ENCODE measurements around the gene GM2A.
"Not testable (repeated sequence)": the region's sequence is repeated elsewhere in the genome, so short reads cannot be mapped to it uniquely, and the experiment has no call there.

GM2A gene

DNA sequence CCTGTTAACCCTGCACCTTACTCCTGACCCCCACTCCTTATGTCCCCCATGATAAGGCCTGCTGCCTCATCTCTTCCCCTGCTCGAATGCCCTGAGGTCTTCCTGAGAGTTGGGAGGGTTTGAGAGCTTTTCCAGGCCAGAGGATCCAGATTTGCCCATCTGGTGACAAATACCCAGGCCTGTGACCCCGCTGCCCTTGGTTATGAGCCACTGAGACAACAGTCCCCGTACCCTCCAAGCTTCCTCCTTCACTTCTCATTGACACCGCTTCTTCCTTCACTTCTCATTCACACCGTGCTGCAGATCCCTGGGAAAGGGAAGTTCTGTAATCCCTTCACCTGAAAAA, 593 bp downstream of the GM2A start:
- no peak for DNase-seq (ENCODE audit: low read depth)

DNA sequence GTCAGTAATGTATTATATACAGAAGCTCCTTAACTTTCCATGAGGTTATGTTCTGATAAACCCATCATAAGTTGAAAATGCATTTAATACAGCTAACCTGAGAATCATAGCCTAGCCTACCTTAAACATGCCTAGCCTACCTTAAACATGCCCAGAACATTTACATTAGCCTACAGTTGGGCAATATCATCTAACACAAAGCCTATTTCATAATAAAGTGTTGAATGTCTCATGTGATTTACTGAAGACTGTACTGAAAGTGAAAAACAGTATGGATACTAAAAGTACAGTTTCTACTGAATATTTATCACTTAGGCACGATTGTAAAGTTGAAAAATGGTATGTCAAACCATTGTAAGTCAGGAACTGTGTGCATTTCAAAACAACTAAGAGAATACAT, 1.6 kb downstream of the GM2A start:
- DNase-seq (ENCODE audit: low read depth) = no peak

DNA sequence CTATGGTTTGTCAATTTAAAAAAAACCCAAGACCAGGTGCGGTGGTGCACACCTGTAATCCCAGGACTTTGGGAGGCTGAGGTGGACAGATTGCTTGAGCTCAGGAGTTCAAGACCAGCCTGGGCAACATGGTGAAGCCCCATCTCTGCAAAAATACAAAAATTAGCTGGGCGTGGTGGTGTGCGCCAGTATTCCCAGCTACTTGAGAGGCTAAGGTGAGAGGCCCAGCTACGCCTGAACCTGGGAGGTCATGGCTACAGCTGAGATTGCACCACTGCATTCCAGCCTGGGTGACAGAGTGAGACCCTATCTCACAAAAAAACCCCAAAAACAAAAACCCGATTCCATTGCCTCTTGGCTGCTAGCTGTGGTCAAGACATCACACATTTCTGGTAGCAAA, 2.0 kb downstream of the GM2A start:
- DNase-seq (ENCODE audit: low read depth) = not testable (repeated sequence)

DNA sequence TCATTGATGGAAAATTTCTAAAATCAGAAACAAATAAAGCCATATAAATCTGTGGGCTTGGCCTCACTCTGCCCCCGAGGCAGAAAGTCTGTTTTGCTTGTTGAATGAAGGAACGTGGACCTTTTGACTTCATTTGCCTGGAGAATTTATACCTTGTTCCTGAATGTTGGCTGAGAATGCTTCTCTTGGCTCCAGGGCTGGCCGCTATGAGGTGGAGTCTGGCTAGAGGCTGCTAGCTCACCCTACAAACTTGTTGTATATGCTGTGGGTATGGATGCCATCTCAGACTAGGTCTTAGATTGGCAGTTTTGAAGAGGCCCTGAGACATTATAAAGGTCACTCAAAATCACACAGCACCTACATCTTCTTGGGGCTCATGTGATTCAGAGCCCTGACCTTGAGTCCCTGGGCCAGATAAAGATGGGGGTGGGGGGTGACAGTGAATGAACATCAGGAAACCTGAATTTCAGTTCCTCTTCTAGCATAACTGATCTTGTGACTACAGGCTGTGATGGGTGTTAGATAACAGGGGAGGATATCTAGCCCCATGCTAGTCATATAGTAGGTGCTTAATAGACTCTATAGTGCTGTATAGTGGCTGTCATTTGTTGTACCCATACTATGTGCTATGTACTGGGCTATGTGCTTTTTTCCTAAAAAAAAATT, 2.8 kb downstream of the GM2A start:
- DNase-seq (ENCODE audit: low read depth) = no peak

DNA sequence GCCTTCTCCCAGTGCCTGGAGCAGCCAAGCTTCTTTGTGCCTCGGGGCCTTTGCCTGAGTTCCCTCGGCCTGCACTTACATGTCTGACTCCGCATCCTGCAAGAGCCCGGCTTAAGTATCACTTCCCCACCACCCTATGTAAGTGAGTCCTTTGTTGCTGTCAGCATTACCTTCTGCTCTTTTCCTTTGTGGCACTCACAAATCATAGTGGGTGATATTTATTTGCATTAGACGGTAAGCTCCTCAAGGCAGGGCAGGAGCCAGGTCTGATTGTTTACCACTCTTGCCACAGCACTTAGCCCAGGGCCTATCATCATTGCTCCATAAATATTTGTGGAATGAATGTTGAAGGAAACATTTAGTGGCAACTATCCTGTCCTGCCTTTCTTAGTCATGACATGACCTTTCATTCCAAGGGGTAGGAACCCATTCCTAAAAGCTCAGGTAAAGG, 4.8 kb downstream of the GM2A start:
- DNase-seq (ENCODE audit: low read depth) = no peak

DNA sequence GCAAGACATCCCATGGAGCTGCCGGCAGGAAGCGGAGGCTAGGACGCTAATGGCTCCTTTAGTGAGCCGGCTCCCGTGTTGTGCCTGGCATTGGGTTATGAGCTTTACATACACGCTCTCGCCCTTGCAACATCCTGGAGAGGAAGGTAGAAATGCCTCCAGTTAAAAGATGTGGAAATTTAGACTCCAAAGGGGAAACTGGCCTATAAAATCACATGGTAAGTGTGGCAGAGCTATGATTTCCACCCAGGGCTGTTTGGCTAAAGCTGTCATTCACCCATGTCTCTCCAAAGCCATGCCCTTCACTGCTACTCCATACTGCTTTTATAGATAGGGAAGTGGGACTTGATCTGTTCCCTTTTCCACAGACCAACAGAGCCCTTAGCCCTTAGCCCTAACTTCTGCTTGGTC, 5.2 kb downstream of the GM2A start:
- DNase-seq (ENCODE audit: low read depth) = no peak

DNA sequence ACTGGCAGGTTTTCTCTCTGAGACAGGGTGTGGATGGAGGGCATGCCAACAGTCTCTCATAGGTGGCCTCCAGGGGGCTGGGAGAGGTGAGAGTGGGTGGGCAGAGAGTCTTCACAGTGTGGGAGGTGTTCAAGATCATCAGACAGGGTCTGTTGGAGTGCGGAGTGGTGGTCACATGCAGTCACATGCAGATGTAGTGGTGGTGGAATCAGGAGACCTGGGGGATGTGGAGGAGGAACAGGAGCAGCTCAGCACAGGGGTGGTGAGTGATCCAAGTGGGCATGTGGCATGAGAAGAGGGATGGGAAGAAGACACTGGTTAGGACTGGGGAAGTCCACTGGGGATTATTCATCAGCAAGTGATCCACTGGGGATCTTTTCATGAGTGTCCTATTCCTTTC, 5.8 kb downstream of the GM2A start:
- DNase-seq (ENCODE audit: low read depth) = no peak

DNA sequence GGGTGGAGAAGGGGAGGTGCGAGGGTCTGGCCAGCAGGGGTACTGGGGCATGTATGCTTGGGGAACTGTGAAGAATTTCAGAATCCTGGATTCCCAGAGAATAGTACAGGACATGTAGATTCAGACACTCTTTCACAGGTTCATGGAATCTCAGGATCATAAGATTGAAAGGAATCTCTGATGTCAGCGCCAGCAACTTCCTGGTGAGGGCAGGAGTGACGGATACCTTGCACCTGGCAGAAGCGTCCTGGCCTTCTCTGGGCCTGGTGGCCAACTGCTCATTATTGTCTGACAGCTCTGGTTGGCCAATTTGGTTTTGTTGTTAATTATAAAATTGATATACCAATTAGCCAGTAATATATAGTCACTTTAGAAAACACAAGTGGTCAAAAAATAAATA, 6.9 kb downstream of the GM2A start:
- no peak for DNase-seq (ENCODE audit: low read depth)

DNA sequence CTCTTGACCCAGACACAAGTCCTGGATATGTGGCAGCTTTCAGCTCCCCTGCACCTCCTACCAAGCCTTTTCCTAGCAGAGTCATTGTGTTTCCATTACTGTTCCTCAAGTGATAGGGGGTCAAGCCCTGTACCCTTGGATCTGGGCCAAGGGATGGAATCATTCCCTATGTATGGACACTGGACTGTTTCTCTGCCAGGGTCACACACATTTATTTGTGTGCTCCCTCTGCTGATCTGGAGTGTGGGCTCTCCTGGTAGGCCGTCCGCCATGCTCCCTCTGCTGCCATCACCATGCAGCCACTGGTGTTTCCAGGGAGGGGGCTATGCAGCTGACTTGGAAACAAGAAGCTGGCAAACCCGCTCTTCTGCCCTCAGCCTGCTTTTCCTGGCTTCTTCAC, 9.5 kb downstream of the GM2A start:
- no peak for DNase-seq (ENCODE audit: low read depth)

DNA sequence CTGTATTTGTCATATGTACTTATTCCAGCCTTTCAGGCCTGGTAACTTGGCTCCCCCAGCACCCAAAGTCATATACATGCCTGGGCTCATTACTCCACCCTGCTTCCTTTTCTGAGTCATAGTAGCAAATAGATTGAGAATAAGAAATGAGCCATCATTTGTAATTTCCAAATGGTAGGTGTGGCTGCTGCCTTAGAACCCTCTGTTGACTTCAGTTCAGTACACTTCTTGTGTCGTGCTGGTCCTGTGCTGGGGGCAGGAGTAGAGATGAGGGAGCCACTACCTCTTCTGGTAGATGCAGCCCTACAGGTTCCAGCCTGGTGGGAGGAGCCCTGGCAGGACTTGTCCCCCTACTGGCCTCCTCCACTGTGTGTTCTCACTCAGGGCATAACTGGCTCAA, 11.1 kb downstream of the GM2A start:
- DNase-seq (ENCODE audit: low read depth) = no peak

DNA sequence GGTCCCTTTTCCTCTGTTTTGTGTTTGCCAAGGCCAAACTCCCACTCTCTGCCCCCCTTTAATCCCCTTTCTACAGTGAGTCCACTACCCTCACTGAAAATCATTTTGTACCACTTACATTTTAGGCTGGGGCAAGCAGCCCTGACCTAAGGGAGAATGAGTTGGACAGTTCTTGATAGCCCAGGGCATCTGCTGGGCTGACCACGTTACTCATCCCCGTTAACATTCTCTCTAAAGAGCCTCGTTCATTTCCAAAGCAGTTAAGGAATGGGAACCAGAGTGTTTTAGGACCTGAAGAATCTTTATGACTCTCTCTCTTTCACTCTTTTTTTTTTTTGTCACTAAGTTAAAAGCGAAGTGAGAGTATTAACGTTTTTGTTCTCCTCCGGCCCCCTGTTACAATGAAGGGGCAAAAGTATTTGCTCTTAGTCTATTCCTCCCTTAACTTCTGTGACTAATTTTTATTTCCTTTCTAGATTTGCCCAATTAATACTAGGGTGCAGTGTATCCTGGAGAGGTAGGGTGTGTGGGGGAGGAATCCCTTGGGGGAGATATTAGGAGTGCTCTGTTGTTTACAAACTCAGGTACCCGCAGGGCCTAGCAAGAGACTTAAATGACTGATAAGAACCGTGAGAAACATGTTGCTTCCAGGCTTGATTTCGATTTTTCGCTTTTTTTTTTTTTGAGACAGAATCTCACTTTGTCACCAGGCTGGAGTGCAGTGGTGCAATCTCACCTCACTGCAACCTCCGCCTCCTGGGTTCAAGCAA, 14.7 kb downstream of the GM2A start:
- no peak for DNase-seq (ENCODE audit: low read depth)

DNA sequence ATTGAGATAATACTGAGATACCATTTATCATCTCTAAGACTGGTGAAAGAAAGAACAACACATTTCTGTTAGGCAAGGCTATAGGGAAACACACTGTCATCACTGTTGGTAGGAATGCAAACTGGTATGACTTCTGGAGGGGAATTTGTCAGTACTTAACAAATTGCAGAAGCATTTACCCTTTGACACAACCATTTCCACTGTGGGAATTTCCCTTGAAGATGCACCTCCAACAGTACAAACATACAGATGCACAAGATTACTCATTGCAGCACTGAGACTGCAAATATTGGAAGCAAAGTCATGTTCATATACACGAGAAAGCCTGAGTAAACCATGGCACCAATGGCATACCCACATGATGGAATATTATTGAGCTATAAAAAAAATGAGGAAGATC, 17.6 kb downstream of the GM2A start:
- DNase-seq (ENCODE audit: low read depth) = no peak

DNA sequence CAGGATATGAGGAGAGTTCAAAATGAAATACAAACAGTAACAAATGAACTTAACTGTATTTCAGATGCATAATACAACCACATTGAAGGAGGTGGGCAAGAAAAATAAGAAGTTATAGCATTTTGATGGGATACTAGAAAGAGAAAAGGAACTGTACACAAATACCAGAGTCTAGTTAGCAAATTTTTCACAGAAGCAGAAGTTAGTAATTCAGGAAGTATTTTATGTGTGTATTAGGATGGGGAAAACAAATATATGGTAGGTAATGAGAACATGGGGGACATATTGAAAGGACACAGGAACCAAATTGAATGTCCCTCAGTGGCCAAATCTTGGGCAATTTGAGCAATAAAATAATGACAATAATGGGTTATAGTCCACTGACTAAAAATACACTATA, 18.4 kb downstream of the GM2A start:
- no peak for DNase-seq (ENCODE audit: low read depth)

DNA sequence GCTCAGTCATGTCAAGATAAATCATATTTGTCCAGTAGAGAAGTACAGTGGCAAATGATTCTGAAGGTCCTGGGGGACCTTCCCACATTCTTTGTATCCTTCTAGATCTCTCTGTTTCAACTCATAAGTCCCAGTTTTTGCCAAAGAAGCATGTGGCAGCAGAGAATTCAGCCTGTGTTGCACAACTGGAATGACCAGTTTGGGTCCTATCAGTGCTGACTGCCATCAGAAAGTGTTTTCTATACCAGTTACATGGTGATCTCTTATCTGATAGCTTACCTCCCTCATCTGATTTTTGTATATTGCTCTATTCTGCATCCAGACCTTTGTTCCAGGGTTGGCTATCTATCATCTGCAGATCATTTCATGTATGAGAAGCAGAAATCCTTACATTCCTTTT, 21.7 kb downstream of the GM2A start:
- DNase-seq (ENCODE audit: low read depth) = no peak

DNA sequence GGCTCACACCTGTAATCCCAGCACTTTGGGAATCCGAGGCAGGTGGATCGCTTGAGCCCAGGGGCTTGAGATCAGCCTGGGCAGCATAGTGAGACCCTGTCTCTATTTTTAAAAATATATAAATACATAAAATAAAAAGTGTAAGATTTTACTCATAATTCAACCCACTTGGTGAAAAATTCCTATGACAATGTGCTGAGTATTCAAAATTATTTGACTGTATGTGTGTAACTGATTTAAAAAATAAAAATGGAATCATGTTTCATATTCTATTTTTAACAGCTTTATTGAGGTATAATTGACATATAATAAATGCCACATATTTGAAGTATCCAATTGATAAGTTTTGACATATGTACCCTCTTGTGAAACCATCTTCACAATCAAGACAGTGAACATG, 22.8 kb downstream of the GM2A start:
- DNase-seq (ENCODE audit: low read depth) = no peak

DNA sequence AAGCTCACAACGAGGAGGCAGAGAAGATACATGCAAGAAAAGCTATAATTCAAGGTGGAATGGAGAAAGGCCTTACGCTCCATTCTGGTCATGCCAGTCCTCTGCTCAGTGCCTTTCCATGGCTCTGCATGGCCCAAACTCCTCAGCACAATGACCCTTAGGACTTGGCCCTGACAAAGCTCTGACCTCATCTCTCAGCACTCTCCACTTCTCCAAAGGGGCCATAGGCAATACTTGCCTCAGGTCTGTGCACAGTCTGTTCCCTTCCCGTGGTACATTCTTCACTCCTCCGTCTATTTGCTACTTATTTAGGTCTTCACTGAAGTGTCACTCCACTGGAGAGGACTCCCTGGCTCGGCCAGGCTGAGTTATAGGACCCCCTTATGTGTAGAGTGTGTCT, 25.9 kb downstream of the GM2A start:
- DNase-seq (ENCODE audit: low read depth) = no peak

DNA sequence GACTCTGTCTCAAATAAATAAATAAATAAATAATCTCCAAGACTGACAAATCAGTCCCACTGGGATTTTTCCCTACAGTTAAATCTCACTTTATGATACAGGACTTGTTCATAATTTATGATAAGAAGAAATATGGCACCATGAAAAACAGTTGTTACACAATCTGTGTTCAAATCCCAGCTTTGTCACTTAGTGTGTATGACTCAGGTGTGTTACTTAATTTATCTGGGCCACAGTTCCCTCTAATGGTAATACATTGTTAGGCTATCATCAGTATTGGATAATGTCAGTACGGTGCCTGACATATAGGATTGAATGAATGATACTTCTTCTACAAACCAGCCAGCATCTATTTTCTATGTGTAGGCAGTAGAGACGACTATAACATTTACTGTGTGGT, 27.5 kb downstream of the GM2A start:
- no peak for DNase-seq (ENCODE audit: low read depth)

DNA sequence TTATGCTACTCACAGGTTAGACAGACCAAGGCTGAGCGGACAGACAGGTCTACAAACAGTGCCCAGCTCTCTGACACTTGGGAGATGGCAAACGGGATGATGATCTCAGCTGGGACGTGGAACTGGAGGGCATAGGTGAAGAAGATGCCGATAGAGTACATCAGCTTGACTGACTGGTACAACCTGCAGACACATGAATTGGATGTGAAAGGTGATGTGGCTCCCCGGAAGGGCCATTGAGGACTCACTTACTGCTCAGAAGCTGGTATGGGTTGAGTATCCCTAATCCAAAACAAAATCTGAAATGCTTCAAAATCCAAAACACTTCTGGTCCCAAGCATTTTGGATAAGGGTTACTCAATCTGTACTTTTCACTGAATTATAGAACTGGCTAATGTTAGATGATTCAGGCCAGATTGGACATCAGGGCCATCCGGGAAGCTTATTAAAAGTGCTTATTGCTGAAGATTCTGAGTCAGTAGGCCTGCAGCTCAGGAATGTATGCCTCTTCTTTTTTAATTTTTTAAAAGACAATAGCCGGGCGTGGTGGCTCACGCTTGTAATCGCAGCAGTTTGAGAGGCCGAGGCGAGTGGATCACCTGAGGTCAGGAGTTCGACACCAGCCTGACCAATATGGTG, 28.1 kb downstream of the GM2A start:
- no peak for DNase-seq (ENCODE audit: low read depth)

DNA sequence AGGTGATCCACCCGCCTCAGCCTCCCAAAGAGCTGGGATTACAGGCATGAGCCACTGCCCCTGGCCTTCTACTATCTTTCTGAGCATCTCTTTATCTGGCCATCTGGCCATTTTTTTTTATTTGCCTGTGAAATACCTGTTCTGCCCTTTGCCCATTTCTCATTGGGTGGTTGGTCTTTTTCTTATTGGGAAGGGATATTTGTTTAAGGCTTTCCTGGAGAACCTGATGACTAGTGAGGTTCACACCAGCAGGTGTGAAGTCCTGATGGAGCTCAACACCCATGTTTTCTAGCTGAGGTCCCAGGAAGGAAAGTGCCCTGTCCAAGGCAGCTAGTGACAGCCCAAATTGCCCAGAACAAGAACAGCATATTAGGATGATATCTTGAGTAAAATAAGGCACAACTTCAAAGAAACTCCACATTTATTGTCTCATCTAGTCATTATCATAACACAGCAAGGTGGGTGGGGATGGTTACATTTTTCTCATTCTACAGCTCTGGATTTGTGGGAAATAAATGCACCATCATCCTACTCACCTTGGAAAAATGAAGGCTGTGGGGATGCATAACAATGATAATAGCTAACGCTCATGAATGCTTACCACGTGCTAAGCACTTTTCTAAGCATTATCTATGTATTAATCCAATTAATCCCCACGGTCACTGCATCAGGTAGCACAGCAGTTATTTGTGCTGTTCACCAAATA, 30.3 kb downstream of the GM2A start:
- DNase-seq (ENCODE audit: low read depth) = no peak

DNA sequence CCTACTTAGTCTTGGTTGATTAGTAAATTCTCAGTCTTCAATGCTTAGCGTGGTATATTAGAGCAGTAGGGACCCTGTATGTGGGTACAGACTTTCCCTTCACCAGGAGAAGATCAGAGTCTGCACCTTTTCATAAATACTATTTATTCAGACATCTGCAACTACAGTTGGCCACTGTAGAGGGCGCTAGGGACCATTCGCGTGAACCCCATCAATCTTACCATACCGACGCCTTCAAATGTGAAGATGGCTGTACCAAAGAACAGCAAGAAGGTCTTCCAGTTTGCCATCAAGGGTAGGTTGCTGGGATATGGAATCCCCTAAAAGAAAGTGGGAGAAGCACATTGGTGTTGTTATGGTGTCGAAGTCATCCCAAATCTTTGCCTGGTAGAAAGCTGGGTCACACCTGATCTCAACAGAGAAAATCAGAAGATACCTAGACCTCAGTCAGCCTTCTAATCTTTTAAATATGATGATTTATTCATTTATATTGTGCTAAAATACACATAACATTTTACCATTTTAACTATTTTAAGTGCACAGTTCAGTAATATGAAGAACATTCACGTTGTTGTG, 31.5 kb downstream of the GM2A start:
- no peak for DNase-seq (ENCODE audit: low read depth)

DNA sequence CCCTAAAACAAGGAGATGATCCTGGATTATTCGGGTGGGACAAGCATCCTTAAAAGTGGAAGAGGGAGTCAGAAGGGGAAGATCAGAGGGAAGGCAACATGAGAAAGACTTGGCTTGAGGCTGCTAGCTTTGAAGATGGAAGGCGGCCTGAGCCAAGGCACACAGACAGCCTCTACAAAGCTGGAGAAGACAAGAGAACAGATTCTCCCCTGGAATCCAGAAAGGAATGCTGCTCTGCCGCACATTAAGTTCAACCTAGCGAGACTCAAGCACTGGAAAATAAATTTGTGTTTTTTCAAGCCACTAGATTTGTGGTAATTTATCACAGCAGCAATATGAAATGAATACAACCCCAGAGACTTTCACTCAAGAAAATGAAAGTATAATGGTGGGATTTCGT, 32.7 kb downstream of the GM2A start:
- DNase-seq (ENCODE audit: low read depth) = no peak

DNA sequence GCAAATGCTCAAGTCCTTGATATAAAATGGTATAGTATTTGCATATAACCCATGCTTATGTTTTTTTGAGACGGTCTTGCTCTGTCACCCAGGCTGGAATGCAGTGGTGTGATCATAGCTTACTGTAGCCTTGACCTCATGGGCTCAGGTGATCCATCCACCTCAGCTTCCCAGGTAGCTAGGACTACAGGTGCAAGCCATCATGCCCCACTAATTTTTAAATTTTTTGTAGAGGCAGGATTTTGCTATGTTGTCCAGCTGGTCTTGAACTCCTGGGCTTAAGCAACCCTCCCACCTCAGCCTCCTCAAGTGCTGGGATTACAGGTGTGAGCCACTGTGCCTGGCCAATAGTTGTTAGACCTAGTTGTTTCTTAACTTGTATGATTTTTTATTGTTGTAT, 33.3 kb downstream of the GM2A start:
- no peak for DNase-seq (ENCODE audit: low read depth)

DNA sequence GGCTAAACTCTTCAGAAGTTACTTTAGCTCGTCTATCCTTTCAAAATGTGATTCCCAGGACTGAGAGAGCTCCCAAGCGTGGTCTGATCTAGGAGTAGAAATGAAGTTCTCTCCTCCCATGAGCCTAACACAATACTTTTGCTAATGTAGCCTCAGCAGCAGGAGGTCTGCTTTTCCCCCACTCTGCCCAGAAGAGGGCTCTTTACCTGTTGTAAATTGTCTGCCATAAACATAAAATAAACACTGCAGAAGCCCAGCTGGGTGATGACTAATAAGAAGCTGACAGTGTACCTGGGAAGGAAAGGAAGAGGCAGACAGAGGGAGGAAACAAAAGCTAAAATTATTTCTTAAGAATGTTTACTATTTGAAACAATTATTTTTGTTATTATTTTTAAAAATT, 35.2 kb downstream of the GM2A start:
- DNase-seq (ENCODE audit: low read depth) = no peak

Measured in stimulated activated CD8-positive, alpha-beta memory T cell treated with anti-CD3 and anti-CD28 coated beads, Interleukin-7, amount 100 ng/mL, for 24 hours (primary cell).